Heart right ventricle (tissue), 16 donors: ENCODE measurements around the gene MSH5. TPM values are rescaled to one million over a fixed set of nuclear protein-coding genes. Genes with fewer than 3 reads are reported as not detected.

Source experiments
- ATAC-seq, 8 donors: fragments of 200-7000 bp; cut with Tn5 transposase; one replicate each; pipeline ENCODE4 v1.9.1; 2020; ENCODE audit warnings: mild to moderate bottlenecking in 8 of 8, moderate library complexity in 8 of 8, moderate number of reproducible peaks in 1 of 8
- DNase-seq, 2 donors: peaks; one replicate each; pipeline ENCODE4 v3.0.0-alpha.2; 2020
- H3K27ac ChIP-seq, 10 donors: fragments of 200-600 bp; sonication (generic) in 2 of 10; one replicate each; pipeline versions ENCODE4 v1.5.0 to v1.8.0; 2020 to 2022; ENCODE audit warnings: mild to moderate bottlenecking in 3 of 10
- H3K27me3 ChIP-seq, 7 donors: fragments of 200-600 bp; one replicate each; pipeline ENCODE4 v1.8.0; 2021 to 2022; ENCODE audit warnings: mild to moderate bottlenecking in 2 of 7
- H3K36me3 ChIP-seq, 9 donors: fragments of 200-600 bp; sonication (generic) in 1 of 9; one replicate each; pipeline versions ENCODE4 v1.5.0 to v1.8.0; 2020 to 2022; ENCODE audit warnings: mild to moderate bottlenecking in 2 of 9
- H3K4me1 ChIP-seq, 9 donors: fragments of 200-600 bp; sonication (generic) in 1 of 9; one replicate each; pipeline versions ENCODE4 v1.5.0 to v1.8.0; 2020 to 2022; ENCODE audit warnings: mild to moderate bottlenecking in 4 of 9
- H3K4me3 ChIP-seq, 10 donors: fragments of 200-600 bp; sonication (generic) in 2 of 10; one replicate each; pipeline versions ENCODE4 v1.5.0 to v1.8.0; 2020 to 2022; ENCODE audit warnings: mild to moderate bottlenecking in 7 of 10, moderate library complexity in 2 of 10
- H3K9me3 ChIP-seq, 11 donors: fragments of 200-600 bp in 10 of 11; sonication (generic) in 2 of 11; one replicate each; pipeline versions ENCODE4 v1.5.0 to v1.8.0; 2013 to 2022; ENCODE audit warnings: mild to moderate bottlenecking in 2 of 11, control low read depth in 1 of 11, moderate library complexity in 1 of 11
- CTCF ChIP-seq, 9 donors: fragments of 200-600 bp; sonication (generic) in 2 of 9; IDR thresholded peaks; one replicate each; pipeline versions ENCODE4 v1.5.0 to v1.8.0; 2021 to 2022; ENCODE audit warnings: antibody characterized with exemption in 9 of 9, mild to moderate bottlenecking in 5 of 9, moderate library complexity in 1 of 9
- WGBS, 2 donors: extraction: QIAGEN DNeasy Blood & Tissue Kit; methylation state at CpG; one replicate each; pipeline ENCODE4 v1.1.7; 2013; ENCODE audit warnings: inconsistent platforms in 1 of 2; 5-methylcytosine and 5-hydroxymethylcytosine counted together
- intact Hi-C, 10 donors: fragments of 100-400 bp; cut with DNase I; formaldehyde crosslinking; loops; one replicate each; pipeline versions ENCODE4 v1.11.1 to v1.14.2; 2022
- polyA plus RNA-seq, 2 donors: library from polyadenylated mRNA; stranded (reverse); fragments of 200-250 nt; gene quantifications; one replicate each; pipeline ENCODE4 v1.2.3, GENCODE V29; 2013
- total RNA-seq, 10 donors: library from RNA; stranded (reverse); fragmentation: NEBNext Ultra II Directional in 3 of 10; extraction: Animal tissue kit (Norgen Biotek cat#: 25700) in 3 of 10; gene quantifications; one replicate each; pipeline versions ENCODE4 v1.2.1 to v1.2.4, GENCODE V29; 2021 to 2023
- donor health status: Arrhythmogenic right ventricular cardiomyopathy.
- donor health status: ischemic (EF 13 %, LVEDD 7.1; RV severe dilation, severe dysfunction).
- donor health status: healthy with polysubstance abuse.
- donor health status: DM: no; HTN: yes; CAD: no.
- donor health status: DM: no; HTN: no; CAD: no.
- donor health status: ischemic (EF 25% LVEDD 6.9; RV normal size, moderate dysfunction).
- donor health status: ischemic (EF 25% LVEDD 5.7; RV mildly dilated, moderate dysfunction).
- donor health status: healthy.
- donor health status: DM: yes; HTN: yes; CAD: no.
- donor health status: Ischemic cardiomyopathy.
- donor health status: ischemic (EF 35%, LVEDD 5.7; RV mildly dilated, moderate dysfunction).
- donor health status: nonischemic (EF 11% LVEDD 7.7; RV severe dilation, severe dysfunction).
- donor health status: DM: yes; HTN: yes; CAD: no.
- donor health status: PGD.
- donor health status: ischemic (EF 29% LVEDD 5.4; RV normal size, mild dysfunction).
- donor health status: nonischemic (EF 23%, LVEDD 6.1; RV moderate dilation, normal function).

Gene MSH5
- total and polyA plus RNA-seq, 12 donors, result 0.89 to 6.1 (median 2.6) TPM

DNA sequence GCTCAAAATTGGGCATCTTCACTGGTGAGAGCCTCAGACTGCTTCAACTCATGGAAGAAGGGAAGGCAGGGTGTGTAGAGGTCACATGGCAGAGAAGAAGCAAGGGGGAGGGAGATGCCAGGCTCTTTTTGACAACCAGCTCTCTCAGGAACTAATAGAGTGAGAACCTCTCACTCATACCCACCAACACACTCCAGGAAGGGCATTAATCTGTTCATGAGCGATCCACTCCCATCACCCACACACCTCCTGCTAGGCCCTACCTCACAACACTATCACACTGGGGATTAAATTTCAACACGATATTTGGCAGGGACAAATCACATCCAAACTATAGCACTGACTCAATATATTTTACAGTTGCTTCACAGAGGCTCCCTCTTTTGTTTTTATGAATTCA is 2.0 kb downstream of the MSH5 start:
- Histone ChIP-seq H3K27ac (no peak overlapping the region), H3K4me1 (peaks cover 3 to 39% (median 30%) of the 10 kb centered on the region in 9 donors), H3K36me3 (peaks cover 0 to 21% (median 0%) of the 10 kb centered on the region in 9 donors), H3K27me3 (no peaks in the 10 kb centered on the region), H3K9me3 (no peaks in the 10 kb centered on the region), H3K4me3 (no peak overlapping the region)
- no peak for TF ChIP-seq CTCF (IDR thresholded peaks at IDR 0.05)
- intact Hi-C loops, result loop anchor here in 1 of 10 donors (5.0 kb wide), 1 partner anchor 40 kb away; no protein-coding TSS in a partner anchor
- 82 to 89% methylated on average over 2 of the region's 2 CpGs for WGBS, 2 donors
- no peak for ATAC-seq
- DNase-seq, result no peak

- WGBS, 2 donors, result 83 to 88% methylated on average over 3 of the region's 3 CpGs
- intact Hi-C loops, result loop anchor here in 1 of 10 donors (5.0 kb wide), 1 partner anchor 39 kb away; no protein-coding TSS in a partner anchor
- Histone ChIP-seq H3K36me3 (peaks cover 0 to 27% (median 0%) of the 10 kb centered on the region in 9 donors), H3K4me1 (peaks cover 0 to 28% (median 21%) of the 10 kb centered on the region in 9 donors), H3K27ac (no peak overlapping the region), H3K4me3 (no peak overlapping the region), H3K27me3 (no peaks in the 10 kb centered on the region), H3K9me3 (no peaks in the 10 kb centered on the region)
- no peak for ATAC-seq
- DNase-seq, result no peak
- TF ChIP-seq CTCF (IDR thresholded peaks at IDR 0.05), result no peak
Observed at GRCh38 chr6:31742894-31743293, 3.1 kb downstream of the MSH5 start.

DNA sequence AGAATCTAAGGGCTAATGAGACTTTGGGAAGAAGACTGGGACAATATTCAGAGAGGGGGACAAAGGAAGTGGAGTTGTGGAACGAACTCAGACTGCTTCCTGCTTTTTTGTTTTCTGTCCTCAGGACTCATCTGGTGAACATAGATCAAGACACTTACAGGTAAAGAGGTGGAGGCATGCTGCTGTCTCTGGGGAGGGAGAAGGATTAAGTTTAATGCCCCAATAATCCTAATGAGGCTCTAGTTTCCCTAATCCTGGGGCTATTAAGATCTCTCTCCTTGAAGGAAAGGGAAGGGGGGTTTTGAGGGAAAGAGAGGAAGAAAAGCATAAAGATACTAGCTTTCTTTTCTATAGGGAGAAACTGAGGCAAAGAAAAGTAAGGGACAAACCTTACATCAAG is 4.6 kb downstream of the MSH5 start:
- ATAC-seq (no peak), DNase-seq (no peak)
- Histone ChIP-seq H3K4me3 (no peak overlapping the region), H3K9me3 (no peaks in the 10 kb centered on the region), H3K4me1 (peaks cover 0 to 12% (median 9%) of the 10 kb centered on the region in 9 donors), H3K36me3 (peaks cover 0 to 27% (median 0%) of the 10 kb centered on the region in 9 donors), H3K27me3 (no peaks in the 10 kb centered on the region), H3K27ac (no peak overlapping the region)
- TF ChIP-seq CTCF (IDR thresholded peaks at IDR 0.05), result no peak
- intact Hi-C loops, result loop anchor here in 1 of 10 donors (5.0 kb wide), 1 partner anchor 38 kb away; no protein-coding TSS in a partner anchor
- WGBS, 2 donors, result 53 to 60% methylated on average over 1 of the region's 1 CpG

DNA sequence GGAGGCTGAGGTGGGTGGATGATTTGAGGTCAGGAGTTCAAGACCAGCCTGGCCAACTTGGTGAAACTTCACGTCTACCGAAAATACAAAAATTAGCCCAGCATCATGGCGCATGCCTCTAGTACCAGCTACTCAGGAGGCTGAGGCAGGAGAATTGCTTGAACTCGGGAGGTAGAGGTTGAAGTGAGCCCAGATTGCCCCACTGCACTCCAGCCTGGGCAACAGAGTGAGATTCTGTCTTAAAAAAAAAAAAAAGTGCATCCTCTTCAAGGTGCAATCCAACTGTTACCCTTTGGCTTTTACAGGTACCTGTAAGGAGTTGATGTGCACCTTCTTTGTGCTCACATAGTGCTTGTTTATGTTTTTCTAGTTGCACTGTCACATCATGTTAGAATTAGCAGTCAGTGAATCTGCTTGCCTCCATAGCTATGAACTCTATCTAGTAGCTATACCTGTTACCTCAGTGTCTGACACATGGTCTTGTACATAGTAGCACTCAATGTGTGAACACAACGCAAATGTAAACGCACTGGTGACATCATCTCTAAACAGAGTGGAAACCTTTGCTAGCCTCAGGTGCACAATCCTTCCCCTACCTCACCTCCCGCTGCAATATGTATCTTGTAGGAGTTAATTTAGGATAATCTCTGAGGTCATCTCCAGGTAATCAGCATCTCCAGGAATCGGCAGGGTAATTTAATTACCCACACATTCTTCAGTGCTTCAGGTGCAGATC is 9.7 kb downstream of the MSH5 start:
- intact Hi-C loops, result no loop called here
- ATAC-seq, result no peak
- Histone ChIP-seq H3K36me3 (peaks cover 0 to 8% (median 0%) of the 10 kb centered on the region in 9 donors), H3K9me3 (no peaks in the 10 kb centered on the region), H3K27ac (no peak overlapping the region), H3K27me3 (no peaks in the 10 kb centered on the region), H3K4me1 (no peaks in the 10 kb centered on the region), H3K4me3 (no peak overlapping the region)
- DNase-seq, result no peak
- no peak for TF ChIP-seq CTCF (IDR thresholded peaks at IDR 0.05)
- 95% methylated on average over 8 of the region's 8 CpGs for WGBS, 2 donors
